ENCODE measurements around the gene MTMR8.

DNA sequence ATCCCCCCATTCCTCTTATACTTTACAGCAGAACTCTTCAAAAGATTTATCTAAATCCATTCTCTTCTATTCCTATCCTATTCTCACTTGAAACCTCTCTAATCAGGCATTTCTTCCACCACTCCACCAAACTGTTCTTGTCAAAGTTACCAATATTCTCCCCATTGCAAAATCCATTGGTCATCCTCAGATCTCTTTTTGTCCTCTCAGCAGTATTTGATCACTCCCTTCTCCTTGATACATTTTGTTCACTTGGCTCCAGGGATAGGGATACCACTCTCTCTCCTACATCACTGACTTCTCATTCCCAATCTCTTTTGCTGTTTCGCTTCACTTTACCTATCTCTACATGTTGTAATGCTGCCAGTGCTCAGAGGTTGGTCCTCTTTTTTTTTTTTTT, 2.8 kb upstream of the MTMR8 start:
- TF ChIP-seq, protein P1, sequence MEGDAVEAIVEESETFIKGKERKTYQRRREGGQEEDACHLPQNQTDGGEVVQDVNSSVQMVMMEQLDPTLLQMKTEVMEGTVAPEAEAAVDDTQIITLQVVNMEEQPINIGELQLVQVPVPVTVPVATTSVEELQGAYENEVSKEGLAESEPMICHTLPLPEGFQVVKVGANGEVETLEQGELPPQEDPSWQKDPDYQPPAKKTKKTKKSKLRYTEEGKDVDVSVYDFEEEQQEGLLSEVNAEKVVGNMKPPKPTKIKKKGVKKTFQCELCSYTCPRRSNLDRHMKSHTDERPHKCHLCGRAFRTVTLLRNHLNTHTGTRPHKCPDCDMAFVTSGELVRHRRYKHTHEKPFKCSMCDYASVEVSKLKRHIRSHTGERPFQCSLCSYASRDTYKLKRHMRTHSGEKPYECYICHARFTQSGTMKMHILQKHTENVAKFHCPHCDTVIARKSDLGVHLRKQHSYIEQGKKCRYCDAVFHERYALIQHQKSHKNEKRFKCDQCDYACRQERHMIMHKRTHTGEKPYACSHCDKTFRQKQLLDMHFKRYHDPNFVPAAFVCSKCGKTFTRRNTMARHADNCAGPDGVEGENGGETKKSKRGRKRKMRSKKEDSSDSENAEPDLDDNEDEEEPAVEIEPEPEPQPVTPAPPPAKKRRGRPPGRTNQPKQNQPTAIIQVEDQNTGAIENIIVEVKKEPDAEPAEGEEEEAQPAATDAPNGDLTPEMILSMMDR (IDR thresholded peaks at IDR 0.05) = no peak
- TF ChIP-seq POLR2AphosphoS5 (IDR thresholded peaks at IDR 0.05) = no peak

All from prostate gland (tissue), 2 donors.